CD4-positive, alpha-beta T cell (primary cell): Measurements from ENCODE around the gene COQ4. TPM values are rescaled to one million over a fixed set of nuclear protein-coding genes. Genes with fewer than 3 reads are reported as not detected.

ENCODE experiments used
- ATAC-seq: fragments of 200-7000 bp; cut with Tn5 transposase; one replicate; pipeline ENCODE4 v1.10.0; 2022; ENCODE audit warnings: mild to moderate bottlenecking; ENCODE audit not compliant: poor library complexity
- CTCF ChIA-PET: fragments of 350-600 bp; sonication (Branson Sonifier 250); formaldehyde crosslinking; loops from one replicate; lab custom pipeline; 2021; ENCODE audit warnings: antibody characterized with exemption, inconsistent platforms; lab: Charles Lee
- POLR2A ChIA-PET: fragments of 350-600 bp; sonication (Branson Sonifier 250); formaldehyde crosslinking; loops from one replicate; lab custom pipeline; 2021; ENCODE audit warnings: antibody characterized with exemption, inconsistent platforms; lab: Charles Lee
- DNase-seq, 14 experiments: peaks; one replicate each; pipeline ENCODE4 v3.0.0-alpha.2; 2013 to 2020; ENCODE audit warnings: mixed read lengths in 2 of 14
- H3K27ac ChIP-seq, 2 donors: one replicate each; pipeline versions ENCODE4 v1.5.1 to v1.7.0; 2013; ENCODE audit warnings: low read length in 2 of 2, low read depth in 1 of 2, mild to moderate bottlenecking in 1 of 2
- H3K27me3 ChIP-seq, 2 experiments: 1 replicate in 1 of 2; 2 replicates in 1 of 2; pipeline versions ENCODE4 v1.6.1 to v1.7.0; 2013; ENCODE audit warnings: low read length in 2 of 2, control low read depth in 1 of 2, mild to moderate bottlenecking in 1 of 2, moderate library complexity in 1 of 2; ENCODE audit not compliant: insufficient read depth in 2 of 2, control insufficient read depth in 1 of 2
- H3K36me3 ChIP-seq: one replicate; pipeline ENCODE4 v1.6.1; 2013; ENCODE audit warnings: low read length, control low read depth; ENCODE audit not compliant: insufficient read depth
- H3K4me1 ChIP-seq: one replicate; pipeline ENCODE4 v1.6.1; 2013; ENCODE audit warnings: low read length, control low read depth; ENCODE audit not compliant: insufficient read depth
- H3K4me3 ChIP-seq: one replicate; pipeline ENCODE4 v1.5.1; 2013; ENCODE audit warnings: mild to moderate bottlenecking, low read length, moderate library complexity
- H3K9me3 ChIP-seq, 2 experiments: 1 replicate in 1 of 2; 2 replicates in 1 of 2; pipeline versions ENCODE4 v1.6.1 to v1.7.0; 2013; ENCODE audit warnings: low read length in 2 of 2, mild to moderate bottlenecking in 2 of 2, control low read depth in 1 of 2, moderate library complexity in 1 of 2; ENCODE audit not compliant: control insufficient read depth in 1 of 2, insufficient read depth in 1 of 2
- H3K27ac Mint-ChIP-seq: one replicate; pipeline ENCODE4 v1.8.0; 2020; ENCODE audit warnings: mixed read lengths
- H3K27me3 Mint-ChIP-seq: one replicate; pipeline ENCODE4 v1.8.0; 2021; ENCODE audit warnings: mixed read lengths
- H3K36me3 Mint-ChIP-seq: one replicate; pipeline ENCODE4 v1.8.0; 2021; ENCODE audit warnings: low read depth, mixed read lengths
- H3K4me1 Mint-ChIP-seq: one replicate; pipeline ENCODE4 v1.8.0; 2021; ENCODE audit warnings: low read depth, mixed read lengths
- H3K4me3 Mint-ChIP-seq: one replicate; pipeline ENCODE4 v1.8.0; 2020; ENCODE audit warnings: mild to moderate bottlenecking, mixed read lengths
- H3K9me3 Mint-ChIP-seq: one replicate; pipeline ENCODE4 v1.8.0; 2020; ENCODE audit warnings: mixed read lengths
- CTCF ChIP-seq: fragments of 200-600 bp; IDR thresholded peaks from one replicate; pipeline ENCODE4 v1.8.0; 2022; ENCODE audit warnings: antibody characterized with exemption, mild to moderate bottlenecking
- intact Hi-C, 2 experiments: fragments of 100-400 bp; cut with DNase I in 1 of 2; cut with micrococcal nuclease in 1 of 2; formaldehyde crosslinking; loops; one replicate each; pipeline versions ENCODE4 v1.15.1 to v1.9.0; 2023 to 2025; cut with DNase I, micrococcal nuclease
- total RNA-seq, 174 experiments: library from RNA in 2 of 174; stranded (reverse) in 2 of 174; gene quantifications; one replicate each; pipeline ENCODE4 v1.2.3 and lab custom pipeline; 2021 to 2026

COQ4 gene
- total RNA-seq, 2 experiments from 2014 or later = 20.7 to 21.7 TPM

- H3K27me3 ChIP-seq = no peaks in the 10 kb centered on the region
- Mint-ChIP-seq H3K27me3 (no peaks in the 10 kb centered on the region), H3K4me1 (no peaks in the 10 kb centered on the region), H3K27ac (no peak overlapping the region), H3K36me3 (peaks cover 61% of the 10 kb centered on the region), H3K9me3 (no peaks in the 10 kb centered on the region), H3K4me3 (no peak overlapping the region)
- no peaks in the 10 kb centered on the region for H3K4me1 ChIP-seq
- TF ChIP-seq CTCF = no peak
- CTCF ChIA-PET = no interaction called here
- no peak overlapping the region for H3K27ac ChIP-seq
- no peak for DNase-seq
- peaks cover 79% of the 10 kb centered on the region for H3K36me3 ChIP-seq
- POLR2A ChIA-PET = no interaction called here
- H3K9me3 ChIP-seq = no peaks in the 10 kb centered on the region
- H3K4me3 ChIP-seq = no peak overlapping the region
- ATAC-seq = no peak
- intact Hi-C loops = no loop called here
Measured at GRCh38 chr9:128382261-128382660, 59.6 kb downstream of the COQ4 start.

GRCh38 chr9:128383007-128383753 is 60.5 kb downstream of the COQ4 start:
- Mint-ChIP-seq H3K27ac (no peak overlapping the region), H3K27me3 (no peaks in the 10 kb centered on the region), H3K4me3 (no peak overlapping the region), H3K36me3 (peaks cover 65% of the 10 kb centered on the region), H3K4me1 (no peaks in the 10 kb centered on the region), H3K9me3 (no peaks in the 10 kb centered on the region)
- no peak for ATAC-seq
- no peak overlapping the region for H3K4me3 ChIP-seq
- H3K27me3 ChIP-seq = no peaks in the 10 kb centered on the region
- no peak for TF ChIP-seq CTCF
- ChIA-PET POLR2A (no interaction called here), CTCF (no interaction called here)
- DNase-seq = no peak
- H3K27ac ChIP-seq = no peak overlapping the region
- H3K9me3 ChIP-seq = no peaks in the 10 kb centered on the region
- H3K4me1 ChIP-seq = no peaks in the 10 kb centered on the region
- H3K36me3 ChIP-seq = peaks cover 79% of the 10 kb centered on the region
- intact Hi-C loops = no loop called here

Other genes with a start within 250 kb of the COQ4 start
- 10 to 100 TPM; 43.7 to 43.8 TPM for gene PTGES2, start 195.1 kb upstream of the COQ4 start, total RNA-seq
- not detected for gene LCN2, start 173.4 kb upstream of the COQ4 start, total RNA-seq
- 10 to 100 TPM; 53.6 to 55.9 TPM for gene BBLN, start 162.6 kb upstream of the COQ4 start, total RNA-seq
- gene CIZ1, start 131.3 kb upstream of the COQ4 start, total RNA-seq = 100 to 1,000 TPM; 106 to 107 TPM
- gene DNM1, start 119.5 kb upstream of the COQ4 start, total RNA-seq = 1 to 10 TPM; 1.8 to 2.5 TPM
- 10 to 100 TPM; 44.3 to 48.3 TPM for gene GOLGA2, start 46.8 kb upstream of the COQ4 start, total RNA-seq
- gene SWI5, start 46.6 kb upstream of the COQ4 start, total RNA-seq = 1 to 10 TPM; 3.0 to 4.1 TPM
- 1 to 10 TPM; 4.8 to 6.5 TPM for gene TRUB2, start 392 bp upstream of the COQ4 start, total RNA-seq
- 1 to 10 TPM; 2.2 to 3.1 TPM for gene SLC27A4, start 17.7 kb downstream of the COQ4 start, total RNA-seq
- gene URM1, start 48.5 kb downstream of the COQ4 start, total RNA-seq = 10 to 100 TPM; 28.4 to 28.8 TPM
- under 1 TPM; 0.30 to 0.31 TPM for gene CERCAM, start 98.0 kb downstream of the COQ4 start, total RNA-seq
- gene ODF2, start 133.2 kb downstream of the COQ4 start, total RNA-seq = 10 to 100 TPM; 18.3 to 21.3 TPM
- 1 to 10 TPM; 8.0 to 8.4 TPM for gene GLE1, start 181.9 kb downstream of the COQ4 start, total RNA-seq
- gene SPTAN1, start 229.7 kb downstream of the COQ4 start, total RNA-seq = 100 to 1,000 TPM; 386 to 392 TPM